HG02642 (cell line): ENCODE data around the gene PTPRN2.

Experiments
- ATAC-seq: cut with Tn5 transposase; IDR thresholded peaks from one replicate; pipeline ENCODE4 v1.9.1; 2021; ENCODE audit warnings: mild to moderate bottlenecking; ENCODE audit not compliant: unreplicated experiment, poor library complexity

The PTPRN2 gene

DNA sequence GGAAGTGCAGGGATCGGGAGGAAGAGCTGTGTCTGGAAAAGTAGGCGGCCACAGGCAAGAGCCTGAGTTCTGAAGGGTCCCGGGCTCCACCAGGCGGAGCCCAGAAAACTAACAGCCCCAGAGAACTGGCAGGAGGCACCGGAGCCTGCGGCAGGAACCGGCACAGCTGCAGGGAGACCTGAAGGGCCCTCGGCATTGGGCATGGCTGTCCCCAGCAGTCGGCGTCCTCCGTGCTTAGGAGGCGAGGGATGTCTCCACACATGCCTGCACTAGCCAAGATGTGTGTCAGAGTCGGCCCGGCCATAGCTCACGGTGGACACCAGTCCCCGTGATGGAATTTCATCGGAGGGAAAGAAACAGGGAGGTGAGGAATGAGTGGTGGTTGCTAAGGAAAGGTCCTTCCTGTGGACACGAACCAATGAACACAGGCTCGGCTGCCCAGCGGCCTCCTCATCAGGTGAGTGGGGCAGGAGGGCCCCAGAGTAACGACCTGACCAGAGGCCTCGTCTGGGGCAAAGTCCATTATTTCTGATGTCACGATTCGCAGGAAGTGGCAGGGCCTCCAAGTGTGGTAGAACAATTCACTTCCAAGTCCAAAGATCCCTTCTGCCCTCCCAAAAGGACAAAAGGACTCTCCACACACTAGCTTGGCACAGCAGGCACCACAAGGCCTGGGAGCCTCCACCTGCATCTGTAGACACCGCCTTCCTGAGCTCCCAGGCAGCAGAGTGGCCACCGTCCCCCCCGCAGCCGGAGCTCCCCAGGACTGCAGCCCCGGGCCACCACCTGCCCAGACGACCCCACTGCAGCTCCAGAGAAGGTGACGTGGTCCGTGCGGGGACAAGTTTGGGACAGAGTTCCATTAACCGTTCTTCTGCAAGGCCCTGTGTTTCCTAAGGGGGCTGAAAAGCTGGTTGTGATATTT, 444.2 kb downstream of the PTPRN2 start:
- ATAC-seq = no peak

DNA sequence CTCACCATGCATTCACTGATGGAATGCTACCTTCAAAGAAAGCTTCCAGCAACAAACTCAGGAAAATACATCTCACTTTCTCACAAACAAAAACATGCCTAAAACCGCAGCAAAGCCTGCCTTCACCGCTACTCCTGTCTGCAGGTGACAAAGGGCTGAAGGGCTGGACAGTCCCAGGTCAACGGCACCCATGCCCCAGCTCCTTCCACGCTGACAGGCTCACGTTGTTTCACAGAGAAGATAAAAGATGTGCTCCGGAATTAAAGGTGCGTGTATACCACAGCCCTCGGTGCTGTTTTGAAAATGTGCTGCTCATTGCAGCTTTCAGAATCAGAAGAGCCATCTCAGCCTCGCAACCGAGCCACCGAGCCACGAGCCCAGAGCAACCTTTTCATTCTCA, 445.0 kb downstream of the PTPRN2 start:
- ATAC-seq = no peak

DNA sequence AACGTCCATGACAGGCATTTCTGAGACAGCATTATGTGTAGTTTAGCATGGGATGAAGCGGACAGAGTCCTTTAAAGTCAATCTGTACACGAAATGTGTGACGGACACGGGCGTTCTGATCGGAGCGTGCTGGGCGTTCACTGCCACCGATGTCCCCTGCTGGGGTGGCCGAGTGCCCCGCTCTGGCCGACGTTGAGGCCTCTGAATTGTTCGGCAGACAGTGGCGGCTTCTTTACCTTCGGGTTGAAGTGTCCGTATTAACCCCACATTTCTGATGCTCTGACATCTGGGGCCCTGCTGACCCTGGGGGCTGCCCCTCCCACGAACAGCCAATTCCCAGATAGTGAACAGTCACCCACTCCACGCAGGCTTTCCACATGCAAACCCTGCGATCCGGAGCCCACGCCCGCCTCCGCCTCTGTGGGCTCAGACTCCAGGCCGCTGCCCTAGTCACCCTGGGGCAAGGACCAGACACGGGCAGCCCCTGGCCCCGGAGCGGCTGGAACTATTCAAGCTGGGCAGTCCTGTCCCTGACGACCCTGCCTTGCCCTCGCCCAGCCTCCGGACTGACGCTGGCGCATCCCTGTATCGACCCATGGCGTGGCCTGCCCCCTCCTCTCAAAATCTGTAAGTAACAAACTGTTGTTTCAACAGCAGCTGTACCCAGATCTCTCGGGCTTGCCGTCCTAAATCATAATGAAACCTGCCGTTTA, 445.7 kb downstream of the PTPRN2 start:
- no peak for ATAC-seq

DNA sequence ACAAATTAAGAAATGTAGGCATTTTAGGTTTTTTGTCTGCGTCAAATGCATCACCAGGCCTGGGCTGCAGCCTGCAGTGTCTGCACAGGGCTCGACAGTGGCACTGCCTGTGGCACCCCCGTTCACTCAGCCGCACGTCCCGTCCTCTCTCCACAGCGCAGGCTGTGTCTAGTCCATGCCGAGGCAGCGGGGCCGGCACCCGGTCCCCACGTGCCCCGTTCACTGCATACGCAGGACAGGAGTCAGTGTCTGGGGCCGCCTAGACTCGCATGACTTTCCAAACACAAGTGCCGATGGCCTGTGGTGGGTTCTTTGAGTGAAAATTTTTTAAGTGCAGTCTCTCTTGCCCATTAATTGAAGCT, 446.4 kb downstream of the PTPRN2 start:
- no peak for ATAC-seq

DNA sequence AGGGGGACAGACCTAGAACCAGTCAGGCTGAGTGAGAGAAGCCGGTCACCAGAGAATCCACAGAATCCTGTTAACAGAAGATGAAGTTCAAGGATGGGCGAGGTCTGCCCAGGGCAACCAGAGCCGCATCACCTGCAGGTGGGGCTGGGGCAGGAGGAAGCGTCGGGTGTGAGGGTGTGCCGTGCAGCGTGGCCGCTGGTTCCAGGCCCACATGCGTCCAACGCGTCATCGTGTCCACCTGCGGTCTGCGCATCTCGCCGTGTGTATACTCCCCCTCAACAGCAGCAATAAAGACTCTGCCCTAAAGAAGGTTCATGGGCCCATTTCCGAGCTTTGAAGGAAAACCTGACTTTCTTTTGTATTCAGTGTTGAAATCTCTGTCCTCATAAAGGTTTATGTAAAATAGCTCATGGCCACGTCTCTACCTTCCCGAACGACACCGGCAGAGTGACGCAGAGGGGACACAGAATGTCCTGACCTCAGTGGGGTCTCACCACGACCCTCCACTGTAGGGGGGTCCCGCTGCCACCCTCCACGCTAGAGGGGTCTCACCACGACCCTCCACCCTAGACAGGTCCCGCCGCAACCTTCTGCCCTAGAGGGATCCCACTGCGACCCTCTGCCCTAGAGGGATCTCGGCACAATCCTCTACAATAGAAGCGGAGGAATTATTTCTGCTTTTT, 446.9 kb downstream of the PTPRN2 start:
- no peak for ATAC-seq

DNA sequence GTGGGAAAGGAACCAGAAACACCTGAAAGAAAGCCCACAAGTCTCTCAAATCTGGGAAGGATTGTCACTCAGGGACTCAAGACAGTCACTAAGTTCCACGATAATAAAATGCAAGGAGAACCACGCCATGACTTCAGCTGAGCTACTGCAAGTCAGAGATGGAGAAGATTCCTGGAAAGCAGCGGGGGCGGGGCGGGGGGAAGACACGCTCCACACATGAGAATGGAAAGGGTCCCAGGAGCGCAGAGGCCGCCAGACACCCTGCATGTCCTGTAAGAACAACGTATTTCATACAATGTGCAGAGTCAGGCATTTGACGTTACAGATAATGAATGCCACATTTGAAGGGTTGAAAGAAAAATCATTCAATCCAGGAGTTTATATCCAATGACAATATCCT, 448.1 kb downstream of the PTPRN2 start:
- no peak for ATAC-seq

DNA sequence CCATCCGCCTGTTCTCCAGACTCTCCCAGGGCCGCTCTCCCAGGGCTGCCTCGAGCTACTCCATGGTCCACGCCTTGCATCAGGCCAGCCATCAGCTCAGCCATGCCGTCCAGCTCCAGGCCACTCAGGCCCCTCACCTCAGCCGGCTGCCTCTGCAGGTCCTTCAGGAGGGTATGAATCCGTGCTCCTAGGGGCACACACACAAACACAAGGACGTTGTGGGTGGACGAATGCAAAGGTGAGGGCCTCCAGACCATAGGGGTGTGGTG, 449.4 kb downstream of the PTPRN2 start:
- ATAC-seq = no peak

DNA sequence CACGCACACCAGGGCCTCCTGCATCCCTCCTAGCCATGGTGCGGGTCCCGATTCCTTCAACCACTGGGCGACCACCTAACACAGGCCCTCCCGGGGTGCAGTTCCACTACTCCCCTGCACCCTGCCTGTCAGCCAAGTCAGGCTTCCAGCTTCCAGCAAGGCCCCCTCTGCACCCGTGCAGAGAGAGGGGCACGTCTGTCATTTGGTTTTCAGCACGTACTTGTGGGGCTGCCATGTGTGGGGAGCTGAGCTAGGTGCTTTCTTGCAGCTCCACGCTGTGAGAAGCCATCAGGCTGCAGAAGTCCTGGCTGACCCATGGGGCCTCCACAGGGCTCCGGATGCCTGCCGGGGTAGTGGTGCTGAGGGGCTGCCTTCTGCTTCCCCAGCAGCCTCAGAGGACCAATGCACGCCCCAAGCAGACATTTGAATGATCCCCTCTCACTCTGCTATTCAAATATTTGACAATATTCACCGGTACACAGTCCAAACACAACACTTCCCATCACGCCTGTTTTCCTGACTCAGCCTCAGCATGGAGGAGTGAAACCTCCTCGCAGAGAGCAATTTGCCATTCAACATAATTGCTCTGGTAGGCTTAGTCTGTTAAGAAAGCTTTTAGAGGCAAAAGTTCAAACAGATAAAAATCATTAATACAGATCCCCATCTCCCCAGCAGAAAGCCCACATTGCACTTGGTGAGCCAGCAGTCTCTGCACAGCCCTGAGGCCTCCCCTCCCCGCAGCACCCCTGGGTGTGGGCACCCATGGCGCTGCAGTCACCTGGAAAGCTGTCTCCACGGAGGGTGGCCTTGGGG, 449.9 kb downstream of the PTPRN2 start:
- no peak for ATAC-seq

DNA sequence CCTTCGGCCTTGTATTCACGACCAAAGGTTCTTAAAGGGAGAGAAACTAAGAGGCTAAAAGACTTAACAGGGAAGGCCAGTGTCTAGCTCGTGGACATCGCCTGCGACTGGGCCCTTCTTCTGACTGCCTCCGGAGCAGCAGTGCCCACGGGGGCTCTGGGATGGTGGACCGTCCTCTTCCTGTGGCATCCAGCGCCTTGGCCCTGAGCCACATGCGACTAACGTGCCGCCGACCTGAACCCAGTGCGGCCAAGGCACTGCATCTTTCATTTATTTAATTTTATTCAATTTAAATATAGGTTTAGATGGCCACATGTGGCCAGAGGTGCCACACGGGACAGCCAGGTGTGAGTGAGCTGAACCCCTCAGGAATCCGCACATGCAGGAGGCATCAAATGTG, 451.7 kb downstream of the PTPRN2 start:
- no peak for ATAC-seq

DNA sequence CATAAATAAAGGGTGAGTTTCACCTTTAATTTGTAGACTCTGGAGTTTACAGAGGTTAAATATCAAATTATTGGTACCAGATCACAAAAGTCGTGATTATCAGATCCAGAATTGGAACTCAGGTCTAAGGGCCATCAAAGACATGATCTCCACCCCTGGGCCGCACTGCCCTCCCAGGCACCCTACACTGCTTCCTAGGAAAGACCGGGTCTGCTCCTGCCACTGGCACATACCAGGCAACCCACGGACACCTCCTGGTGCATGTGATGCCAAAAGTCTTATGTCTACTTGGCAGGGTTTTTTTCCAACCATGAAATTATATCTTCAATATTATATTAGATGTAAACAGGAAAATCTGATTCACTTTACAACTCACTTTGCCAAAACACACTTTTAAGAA, 452.8 kb downstream of the PTPRN2 start:
- ATAC-seq = no peak

DNA sequence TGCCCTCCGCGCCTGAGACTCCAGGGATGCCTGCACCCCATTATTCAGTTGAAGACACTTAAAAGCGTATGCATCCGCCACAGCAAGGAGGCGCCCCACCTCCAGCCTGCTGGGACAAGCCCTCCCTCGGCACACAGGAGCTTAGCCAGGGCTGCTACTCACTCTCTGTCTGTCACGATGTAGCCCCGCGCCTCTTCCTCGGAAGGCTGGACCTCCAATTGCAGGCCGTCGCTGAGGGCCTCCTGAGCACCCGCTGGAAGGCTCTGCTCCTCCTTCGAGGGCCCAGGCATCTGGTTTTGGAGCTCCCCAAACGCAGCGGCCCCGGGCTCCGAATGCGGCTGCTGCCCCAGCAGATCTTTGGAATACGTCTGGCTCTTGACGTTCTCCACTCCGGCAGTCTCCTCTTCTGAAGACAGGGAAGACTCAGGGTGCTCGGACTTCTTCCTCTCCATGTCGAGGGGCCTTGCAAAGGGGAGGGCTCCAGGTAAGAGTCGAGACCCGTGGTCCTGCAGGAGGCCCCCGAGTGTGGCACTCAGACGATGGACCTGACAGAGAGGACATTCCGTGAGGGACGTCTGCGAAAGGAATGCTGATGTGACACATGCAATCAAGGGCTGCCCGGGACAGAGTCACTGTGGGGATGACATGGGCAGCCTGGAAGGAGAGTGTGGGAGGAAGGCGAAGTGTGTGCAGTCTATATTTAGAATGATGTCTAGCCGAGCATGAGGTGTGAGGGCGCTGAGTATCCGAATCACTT, 453.9 kb downstream of the PTPRN2 start:
- no peak for ATAC-seq

DNA sequence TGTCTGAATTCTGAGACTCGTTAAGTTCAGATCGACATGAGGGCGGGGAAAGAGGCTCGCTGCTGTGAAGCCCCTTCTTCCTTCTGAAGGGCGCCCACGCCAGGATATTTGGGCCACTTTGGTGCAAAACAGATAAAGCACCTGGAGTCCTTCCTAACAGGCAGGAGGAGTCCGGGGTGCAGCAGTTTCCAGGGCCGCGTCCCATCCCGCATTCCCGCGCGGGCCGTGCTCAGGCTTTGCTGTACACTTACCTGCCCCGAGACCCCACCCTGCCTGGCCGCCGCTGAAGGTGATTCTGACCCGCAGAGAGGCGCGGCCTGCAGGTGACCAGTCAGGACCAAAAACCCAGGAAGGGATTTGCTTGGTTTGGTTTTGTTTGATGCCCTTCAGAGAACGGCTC, 454.6 kb downstream of the PTPRN2 start:
- no peak for ATAC-seq

DNA sequence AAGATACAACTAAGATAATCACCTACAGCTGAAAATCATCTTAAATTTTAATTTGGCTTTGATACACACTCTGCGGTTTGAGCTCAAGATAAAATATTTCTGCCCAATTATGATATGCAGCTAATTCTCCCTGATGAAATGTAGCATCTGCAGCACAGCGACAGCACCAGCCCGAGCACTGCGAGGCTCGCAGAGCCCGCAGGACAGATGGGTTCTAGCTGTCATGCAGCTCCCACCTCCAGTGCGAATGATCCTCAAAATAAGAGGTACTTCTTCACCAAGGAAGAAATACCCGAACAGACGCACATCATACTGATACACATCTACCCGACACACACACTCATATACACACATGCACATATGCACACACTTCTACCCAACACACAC, 457.6 kb downstream of the PTPRN2 start:
- no peak for ATAC-seq

DNA sequence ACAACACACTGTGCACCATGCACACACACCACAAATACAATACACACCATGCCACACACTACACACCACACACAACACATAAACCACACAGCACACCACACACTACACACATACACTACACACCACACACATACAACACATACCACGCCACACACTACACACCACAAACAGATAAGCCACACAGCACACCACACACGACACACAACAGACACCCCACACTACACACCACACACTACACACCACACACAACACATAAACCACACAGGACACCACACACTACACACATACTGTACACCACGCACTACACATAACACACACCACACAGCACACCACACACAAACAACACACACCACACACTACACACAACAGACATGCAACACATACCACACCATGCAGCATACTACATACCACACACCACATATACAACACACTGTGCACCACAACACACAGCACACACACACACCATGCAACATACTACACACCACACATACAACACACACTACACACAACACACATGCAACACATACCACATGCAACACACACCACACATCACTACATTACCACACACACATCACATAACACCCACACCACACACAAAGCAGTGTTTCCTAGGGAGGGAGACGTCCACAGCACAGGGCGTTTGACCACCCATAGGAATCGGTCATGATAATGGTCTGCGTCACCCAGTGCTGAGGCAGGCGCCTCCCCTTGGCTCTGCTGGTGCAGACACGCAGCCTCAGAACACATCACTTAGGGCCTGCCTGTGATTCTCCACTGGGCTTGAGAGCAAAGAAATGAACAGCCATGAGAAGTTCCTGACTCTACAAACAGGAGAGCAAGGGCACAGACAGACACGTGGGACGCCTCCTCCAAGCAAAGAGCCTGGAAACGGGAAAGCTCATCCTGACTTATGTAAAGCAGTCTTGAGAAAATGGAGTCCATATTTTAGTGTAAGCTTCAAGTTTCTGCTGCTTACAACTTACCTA, 458.3 kb downstream of the PTPRN2 start:
- no peak for ATAC-seq

DNA sequence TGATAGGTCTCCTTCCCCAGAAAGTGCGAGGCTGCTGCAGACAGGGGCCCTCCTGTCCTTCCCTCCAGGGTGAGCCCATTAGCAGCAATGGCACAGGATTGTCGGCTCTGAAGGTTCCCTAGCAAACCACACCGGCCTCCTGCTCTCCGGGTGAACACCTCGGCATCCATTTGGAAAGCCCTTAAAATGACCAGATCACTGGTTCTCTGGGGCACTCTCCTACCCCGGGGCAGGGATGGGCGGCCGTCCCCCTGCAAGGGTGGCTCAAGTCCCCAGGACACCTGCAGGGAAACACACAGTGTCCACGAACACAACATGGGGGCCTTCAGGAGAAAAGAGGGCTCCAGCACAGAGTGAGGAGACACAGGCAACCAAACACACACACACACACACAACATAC, 459.1 kb downstream of the PTPRN2 start:
- no peak for ATAC-seq

DNA sequence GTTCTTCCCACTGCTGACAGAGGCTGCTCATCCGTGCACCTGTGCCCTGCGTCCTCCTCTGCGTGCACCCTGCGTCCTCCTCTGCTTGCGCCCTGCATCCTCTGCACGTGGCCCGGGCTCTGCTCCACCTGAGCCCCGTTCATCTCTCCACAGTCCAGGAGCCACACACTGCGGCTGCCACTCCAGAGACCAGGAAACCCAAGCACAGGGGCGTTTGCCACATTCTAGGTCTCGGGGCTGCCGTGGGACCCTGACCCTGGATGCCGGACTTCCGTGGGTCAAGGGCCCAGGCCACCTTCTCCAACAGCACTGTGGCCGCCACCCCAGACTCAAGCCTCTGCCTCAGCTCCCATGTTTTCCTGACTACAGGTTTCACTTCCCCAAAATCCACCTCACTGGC, 460.4 kb downstream of the PTPRN2 start:
- ATAC-seq = no peak

DNA sequence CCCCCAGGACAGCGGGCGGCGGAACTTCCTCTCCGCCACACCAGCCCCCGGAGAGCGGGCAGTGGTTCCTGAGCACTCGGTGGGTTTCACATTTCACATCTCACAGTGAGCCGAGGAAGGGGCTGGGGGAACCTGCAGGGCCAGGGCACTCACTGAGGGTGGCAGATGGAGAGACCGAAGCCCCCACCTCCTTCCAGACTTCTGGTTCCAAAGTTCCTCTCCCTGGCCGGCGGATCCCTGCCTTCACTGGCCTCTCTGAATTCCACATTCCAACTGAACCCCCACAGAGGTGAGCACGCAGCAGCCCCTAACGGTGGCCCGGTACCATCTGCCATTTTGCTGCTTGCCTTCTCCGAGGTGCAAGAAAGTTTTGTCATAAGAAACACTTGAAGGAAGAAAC, 461.0 kb downstream of the PTPRN2 start:
- no peak for ATAC-seq

DNA sequence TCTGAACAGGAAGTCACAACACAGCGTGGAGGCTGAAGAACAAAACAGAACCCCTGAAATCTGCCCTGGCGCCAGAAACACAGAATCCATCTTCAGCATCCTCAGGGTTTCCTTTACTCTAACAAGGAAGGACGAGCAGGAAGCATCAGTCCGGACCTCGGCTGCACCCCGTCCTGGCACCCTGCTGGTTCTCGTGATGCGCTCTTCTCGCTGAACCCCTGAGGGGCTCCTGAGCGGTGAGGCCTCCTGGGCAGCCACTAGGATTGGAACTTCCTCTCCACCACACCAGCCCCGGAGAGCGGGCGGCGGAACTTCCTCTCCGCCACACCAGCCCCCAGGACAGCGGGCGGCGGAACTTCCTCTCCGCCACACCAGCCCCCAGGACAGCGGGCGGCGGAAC, 461.9 kb downstream of the PTPRN2 start:
- no peak for ATAC-seq

DNA sequence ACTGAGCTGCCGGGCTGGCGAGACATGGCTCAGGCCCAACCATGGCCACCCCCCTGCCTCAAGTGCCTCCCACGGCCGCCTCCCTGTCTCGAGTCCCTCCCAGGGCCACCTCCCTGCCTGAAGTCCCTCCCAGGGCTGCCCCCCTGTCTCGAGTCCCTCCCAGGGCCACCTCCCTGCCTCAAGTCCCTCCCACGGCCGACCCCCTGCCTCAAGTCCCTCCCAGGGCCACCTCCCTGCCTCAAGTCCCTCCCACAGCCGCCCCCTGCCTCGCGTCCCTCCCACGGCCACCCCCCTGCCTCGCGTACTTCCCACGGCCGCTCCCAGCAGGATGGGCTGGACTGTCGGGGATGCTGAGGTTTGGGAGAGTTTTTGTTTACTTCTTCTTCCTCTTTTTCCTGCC, 462.5 kb downstream of the PTPRN2 start:
- ATAC-seq = no peak
